ENCODE measurements around the gene PTCHD1.

Gene PTCHD1

DNA sequence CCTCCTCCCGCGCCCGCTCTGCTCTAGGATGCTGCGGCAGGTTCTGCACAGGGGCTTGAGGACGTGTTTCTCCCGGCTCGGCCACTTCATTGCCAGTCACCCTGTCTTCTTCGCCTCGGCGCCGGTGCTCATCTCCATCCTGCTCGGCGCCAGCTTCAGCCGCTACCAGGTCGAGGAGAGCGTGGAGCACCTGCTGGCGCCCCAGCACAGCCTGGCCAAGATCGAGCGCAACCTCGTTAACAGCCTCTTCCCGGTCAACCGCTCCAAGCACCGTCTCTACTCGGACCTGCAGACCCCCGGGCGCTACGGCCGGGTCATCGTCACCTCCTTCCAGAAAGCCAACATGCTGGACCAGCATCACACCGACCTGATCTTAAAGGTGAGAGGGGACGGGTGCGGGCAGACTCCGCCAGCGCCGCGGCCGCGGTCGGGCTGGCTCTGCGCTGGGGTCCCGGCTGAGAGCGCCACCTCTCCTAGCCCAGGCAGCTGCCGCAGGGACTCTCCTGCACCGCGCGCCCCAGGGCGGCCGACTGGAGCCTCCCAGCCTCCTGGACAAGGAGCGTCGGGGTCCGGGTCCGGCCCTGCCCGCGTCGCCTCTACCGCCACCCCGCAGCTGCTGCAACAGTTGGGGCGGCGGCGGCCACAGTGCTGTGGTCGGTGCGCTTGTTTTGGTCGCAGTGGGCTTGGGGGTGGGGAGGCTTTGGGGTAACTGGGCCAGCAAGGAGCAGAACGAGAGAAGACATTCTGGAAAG, at the start of gene PTCHD1:
Gene PTCHD1, plus strand, starts transcription at position 2 of the 752 bp plus-strand sequence. Its CDS starts 27 bp downstream, at position 29.
- DNase-seq (ENCODE audit: low read depth in 2 of 2): no peak

DNA sequence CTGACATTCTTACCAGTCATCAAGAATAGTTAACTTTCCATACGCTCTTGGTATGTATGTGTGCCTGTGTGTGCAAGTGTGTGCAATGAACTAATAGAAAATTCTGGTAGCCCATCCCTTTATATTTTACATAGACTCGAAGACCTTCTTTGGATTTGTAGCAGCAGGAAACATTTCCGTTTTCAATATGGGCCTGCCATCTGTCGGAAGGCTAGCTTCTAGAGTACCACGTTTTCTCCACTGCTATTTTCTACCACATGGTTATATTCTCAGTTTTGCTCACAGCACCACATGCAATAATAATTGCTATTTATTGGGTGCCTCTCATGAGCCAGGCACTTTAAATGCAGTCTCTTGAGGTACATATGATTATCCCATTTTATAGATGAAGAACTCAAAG, 47.9 kb upstream of the PTCHD1 start:
- no peak for DNase-seq (ENCODE audit: low read depth in 2 of 2)

DNA sequence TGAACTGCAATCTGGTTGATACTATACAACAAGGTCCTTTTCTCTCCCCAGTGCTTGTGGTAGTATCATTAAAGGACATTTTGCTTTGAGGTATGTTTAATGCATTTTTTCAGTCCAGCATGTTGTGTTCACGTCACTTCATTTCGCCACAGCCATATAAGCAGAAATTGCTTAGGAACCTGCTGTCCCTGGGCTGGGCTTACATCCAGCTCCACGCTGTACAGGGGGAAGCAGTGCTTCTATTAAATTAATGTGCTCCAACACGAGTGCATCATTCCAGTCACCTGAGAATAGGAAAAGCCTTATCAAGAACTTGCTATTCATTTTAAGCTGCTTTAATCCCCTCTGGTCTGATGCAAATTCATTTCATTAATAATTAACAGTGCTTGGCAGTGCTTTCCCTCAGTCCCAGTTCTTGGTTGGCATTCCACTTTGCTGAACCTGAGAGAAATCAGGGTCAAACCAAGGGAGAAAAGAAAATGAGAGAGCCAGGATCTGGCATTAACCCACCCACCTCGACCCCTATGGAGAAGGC, 47.4 kb upstream of the PTCHD1 start:
- DNase-seq (ENCODE audit: low read depth in 2 of 2): no peak

DNA sequence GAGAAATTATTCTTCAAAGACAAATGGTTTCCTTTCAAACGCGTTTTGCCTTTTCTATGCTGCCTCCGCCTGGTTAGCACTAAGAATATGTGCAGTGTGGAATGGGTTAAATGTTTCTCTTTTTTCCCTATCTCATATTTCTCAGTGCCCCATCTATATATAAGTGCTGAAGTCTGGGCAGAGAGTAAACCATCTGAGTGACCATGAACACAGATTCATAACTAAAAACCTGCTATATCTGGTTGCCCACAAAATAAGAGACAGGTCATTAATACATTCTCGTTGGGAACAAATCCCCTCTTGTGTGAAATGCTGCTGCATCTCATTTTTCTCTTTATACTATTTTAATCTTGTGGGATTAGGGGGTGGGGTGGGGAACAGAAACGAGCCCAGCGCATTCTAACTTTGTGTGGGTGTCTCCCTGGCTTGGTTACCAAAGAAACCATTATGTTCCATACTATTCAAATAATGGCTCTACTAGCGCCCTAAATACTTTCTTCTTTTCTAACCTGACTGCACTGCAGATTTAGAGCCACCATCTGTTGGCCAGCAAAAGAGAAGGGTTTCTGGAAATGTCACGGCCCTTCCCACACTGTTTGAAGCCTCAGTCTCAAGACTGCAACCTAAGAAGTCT, 42.2 kb upstream of the PTCHD1 start:
- DNase-seq (ENCODE audit: low read depth in 2 of 2): no peak

DNA sequence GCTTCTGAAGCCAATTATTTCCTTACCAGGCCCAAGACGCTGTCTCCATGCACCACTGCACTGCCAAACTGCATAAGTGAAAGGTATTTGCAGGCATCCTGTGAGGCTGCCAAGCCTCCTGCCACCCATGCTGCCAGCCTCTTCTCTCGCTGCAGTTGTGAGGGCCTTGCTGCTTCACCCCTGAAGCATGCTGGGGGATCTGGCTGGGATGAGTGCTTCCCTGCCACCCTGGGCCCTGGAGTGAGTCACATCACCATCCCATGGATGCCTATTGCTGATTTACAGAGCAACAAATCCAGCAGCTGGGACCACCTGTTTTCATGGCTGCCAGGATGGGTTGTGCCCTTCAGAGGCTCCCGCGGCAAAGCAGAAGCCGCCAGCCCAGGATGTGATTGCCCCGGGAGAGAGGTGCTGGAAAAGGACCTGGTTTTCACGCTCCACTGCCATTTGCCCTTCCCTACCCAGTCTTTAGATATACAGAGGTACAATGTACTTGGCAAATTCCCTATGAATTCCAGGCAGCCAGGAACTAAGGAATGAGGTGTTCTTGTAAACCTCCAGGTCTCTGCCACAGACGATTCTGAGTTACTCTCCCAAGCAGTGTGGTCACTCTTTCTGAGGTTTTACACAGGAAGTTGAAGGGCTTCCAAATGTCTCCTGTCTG, 41.5 kb upstream of the PTCHD1 start:
- no peak for DNase-seq (ENCODE audit: low read depth in 2 of 2)

DNA sequence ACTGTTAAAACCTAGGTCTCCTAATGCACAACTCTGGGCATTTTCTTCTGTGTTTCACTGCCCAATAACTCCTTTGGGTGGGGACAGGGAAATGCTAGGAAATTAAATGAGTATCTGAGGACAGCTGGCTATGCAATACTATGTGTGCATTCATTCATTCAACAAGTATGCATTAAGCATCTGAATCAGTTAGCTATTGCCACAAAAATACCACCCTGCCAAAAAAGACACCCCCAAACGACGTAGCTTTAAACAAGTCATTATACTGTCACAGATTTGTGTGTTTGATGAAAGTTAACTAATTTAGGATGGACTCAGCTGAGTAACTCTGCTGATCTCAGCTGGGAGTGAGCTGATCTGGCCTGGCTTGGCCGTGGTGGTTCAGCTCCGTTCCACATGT, 29.8 kb upstream of the PTCHD1 start:
- no peak for DNase-seq (ENCODE audit: low read depth in 2 of 2)

DNA sequence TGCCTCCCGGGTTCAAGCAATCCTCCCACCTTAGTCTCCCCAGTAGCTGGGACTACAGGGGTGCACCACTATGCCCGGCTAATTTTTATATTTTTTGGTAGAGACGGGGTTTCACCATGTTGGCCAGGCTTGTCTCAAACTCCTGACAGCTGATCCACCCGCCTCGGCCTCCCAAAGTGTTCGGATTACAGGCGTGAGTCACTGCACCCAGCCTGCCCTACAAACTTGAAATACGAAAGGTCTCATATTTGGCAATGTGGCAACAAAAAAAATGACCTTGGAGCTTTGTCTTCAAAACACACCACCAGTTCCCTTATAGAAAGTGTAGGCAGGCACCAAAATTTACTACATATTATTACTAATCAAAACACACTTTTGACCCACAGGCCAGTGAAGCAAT, 22.9 kb upstream of the PTCHD1 start:
- DNase-seq (ENCODE audit: low read depth in 2 of 2): no peak

DNA sequence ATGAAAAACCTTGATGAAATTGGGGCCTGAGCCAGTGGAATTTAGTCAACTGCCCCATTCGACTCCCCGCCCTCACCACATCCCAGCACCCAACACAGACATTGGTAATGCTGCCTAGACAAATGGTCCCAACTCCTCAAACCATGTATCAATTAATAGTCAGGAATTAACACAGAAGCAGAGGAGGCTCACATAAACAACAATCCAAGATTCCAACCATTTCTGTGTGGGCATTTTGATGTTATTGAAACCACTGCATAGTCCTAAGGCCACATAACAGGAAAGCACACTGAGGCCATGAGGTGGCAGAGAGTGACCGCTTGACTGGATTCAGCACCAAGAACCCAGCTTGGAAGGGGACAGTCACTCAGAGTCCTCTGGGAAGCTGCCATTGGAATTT, 22.5 kb upstream of the PTCHD1 start:
- DNase-seq (ENCODE audit: low read depth in 2 of 2): no peak

DNA sequence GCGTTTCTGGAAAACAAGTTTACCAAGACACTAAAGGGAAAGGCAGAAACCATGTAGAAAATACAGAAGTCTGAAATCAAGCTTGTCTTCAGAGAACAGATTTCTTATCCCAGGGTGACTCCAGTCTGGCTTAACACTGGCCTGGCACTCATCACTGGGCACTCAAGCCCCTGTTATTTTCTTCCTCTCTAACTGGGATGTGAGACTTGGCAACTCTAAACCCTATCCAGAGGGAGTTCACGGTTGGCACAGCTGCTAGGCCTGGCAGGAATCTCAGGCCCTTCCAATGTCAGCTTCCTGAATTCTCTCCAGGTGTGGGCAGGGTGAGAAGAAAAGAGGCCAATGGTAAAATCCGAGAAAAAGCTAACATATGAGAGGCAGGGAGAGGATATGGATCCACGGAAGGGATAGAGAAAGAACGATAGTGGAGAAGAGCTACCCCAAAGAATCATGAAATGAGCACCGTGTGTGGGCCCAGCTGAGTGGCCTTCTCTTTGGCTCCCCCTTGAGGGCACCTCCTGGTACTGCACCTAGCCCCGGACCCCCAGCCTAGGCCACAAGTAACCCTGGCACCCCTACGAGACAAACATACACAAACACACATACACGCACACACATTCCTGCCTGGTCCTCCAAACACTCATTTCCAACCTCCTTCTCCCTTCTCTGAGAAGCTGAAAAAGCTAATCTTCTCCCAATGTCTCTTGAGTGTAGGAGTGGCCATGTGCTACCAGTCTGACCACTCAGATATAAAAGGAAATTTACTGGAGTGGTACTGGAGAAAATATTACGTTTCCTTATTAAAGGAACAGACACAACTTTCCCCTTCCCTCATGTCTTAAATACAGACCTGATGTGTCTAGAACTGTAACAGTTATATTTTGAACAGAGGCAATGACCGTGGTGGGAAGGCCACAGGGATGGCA, 16.6 kb upstream of the PTCHD1 start:
- DNase-seq (ENCODE audit: low read depth in 2 of 2): no peak

DNA sequence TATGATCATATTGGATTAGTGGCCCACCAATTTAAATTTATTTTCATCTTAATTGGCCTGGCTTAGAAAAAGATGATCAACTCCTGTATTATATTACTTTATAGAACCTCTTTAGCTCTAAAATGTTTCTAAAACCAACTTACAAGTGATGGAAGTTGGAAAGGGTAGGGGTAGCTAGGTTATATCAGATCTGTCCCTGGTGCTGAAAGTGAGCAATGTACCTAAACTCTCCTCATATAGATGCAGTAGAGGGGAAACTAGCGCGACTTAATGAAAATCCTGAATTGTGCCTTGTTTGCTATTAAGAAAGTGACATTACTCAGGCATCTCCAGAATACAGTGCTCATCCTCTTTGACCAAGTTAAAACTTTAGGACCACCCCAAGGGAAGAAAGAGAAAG, 7.5 kb upstream of the PTCHD1 start:
- no peak for DNase-seq (ENCODE audit: low read depth in 2 of 2)

DNA sequence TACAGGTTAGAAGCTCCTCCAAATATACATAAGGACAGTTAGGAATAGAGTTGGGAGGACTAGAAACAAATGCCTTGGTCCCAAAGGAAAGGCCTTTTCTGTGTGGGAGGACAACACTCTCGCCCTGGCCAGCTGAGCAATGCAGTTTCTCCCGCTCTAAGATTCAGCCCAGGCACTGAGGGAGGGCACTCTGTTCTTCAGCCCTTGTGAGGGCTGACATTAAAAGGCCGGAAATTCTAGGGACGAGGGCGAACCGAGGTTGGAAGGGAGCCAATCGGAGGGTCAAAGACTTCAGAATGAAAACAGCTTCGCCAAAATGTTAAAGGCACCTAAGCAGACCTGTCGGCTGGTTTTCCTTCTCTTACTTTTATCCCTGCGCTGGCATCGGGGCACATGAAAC, 2.9 kb upstream of the PTCHD1 start:
- DNase-seq (ENCODE audit: low read depth in 2 of 2): no peak

DNA sequence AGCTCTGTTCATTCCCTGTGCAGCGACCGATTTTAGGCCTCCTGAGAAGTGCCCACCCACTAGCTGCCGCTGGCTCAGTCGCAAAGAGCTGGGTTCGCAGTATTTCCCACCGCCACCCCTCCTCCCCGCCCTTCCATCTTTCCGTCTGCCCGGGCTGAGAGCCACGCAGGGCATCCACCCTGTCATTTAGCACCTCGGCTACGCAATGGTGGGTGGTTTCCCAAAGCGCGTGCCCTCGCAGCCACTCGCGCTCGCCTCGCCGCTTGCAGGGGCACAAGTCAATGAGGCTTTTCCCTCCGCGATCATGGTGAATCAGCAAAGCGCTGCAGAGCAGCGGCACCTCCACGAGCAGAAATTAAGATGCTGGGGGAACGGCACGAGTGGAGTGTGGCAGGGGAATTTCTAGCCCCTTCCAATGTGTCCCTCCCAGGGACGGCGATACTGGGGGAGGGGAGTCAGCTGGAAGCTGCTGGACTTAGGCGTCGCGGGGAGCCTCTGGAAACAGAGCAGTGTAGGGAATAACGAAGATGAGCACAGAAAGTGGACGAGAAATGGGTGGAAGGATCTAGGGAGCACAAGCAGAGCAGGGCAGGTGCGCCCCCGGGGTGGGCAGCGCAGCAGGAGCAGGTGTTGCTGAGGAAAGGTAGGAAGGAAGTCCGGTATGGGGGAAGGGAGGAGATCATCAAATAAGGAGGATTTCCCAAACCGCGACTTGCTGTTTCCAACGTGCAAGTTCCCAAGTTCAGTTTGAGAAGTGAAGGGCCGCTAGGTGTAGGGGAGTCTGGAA, 2.4 kb upstream of the PTCHD1 start:
- DNase-seq (ENCODE audit: low read depth in 2 of 2): no peak

DNA sequence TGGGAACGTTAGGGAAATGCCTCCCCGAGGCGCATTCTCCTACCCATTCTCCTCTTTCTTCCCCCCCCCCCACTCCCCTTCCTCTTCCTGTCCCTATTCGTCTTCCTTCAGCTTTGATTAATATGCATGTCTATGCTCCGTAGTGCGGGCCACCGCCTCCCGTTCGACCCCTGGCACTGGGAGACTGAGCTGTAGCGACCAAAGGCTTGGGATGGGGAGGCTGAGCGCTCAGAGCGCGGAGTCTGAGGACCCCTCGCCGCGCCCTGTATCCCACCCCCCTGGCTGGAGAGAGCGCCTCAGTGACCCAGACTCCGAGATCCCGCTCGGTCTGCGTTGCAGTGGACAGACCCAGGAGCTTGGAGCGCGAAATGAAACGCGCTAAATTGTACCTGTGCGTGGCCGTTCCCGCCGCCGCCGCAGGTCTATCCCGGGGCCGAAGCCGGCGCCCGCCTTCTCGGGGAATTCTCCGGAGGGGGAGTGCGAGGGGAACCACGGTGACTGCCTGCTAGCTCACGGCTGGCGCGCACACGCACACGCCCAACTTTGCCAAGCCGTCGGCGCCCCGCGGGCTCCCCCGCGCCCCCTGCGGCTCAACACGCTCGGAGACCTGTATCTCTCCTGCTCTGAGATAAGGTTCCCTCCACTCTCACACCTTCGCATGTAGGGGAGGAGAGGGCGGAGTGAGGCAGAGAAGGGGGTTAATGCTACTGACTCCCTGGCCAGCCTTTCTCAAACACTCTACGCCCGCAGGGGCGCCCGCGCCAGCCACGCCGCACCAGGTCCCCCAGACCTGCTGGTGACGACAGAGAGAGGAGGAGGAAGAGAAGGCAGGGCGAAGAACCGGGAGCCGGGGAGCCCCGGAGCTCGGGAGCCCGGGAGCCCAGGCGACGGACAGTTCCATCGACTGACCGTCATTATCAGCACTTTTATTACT, 1.5 kb upstream of the PTCHD1 start:
- DNase-seq (ENCODE audit: low read depth in 2 of 2): no peak

DNA sequence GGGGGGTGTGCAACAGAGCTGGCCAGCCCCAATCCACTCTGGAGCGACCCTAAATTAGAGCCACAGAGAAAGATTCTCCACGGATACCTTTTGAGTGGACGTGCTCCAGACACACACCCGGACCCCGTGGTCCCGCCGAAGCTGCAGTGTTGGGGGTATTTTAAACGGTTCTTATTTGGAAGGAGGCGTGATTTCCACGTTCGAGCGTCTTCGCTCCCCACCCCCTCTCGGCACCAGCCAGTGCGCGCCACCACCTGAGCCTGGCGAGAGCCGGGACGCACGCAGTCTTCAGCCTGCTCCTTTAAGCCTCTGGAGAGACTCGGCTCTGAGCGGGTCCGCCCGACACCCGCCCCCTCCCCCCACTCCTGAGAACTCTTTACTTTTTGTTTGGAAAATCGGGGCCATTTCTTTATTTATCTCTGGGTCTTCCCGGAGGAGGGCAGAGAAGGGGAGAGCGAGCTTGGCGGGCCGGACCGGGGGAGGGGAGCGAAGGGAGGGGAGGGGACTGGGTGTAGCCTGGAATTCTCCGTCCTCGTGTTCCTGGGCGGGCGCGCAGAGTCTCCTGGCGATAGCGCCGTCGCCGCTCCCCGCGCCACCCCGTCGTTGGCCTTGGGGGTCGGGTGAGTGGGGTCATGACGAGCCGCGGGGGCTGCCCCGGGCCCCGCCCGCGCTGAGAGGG, 668 bp upstream of the PTCHD1 start:
- no peak for DNase-seq (ENCODE audit: low read depth in 2 of 2)

DNA sequence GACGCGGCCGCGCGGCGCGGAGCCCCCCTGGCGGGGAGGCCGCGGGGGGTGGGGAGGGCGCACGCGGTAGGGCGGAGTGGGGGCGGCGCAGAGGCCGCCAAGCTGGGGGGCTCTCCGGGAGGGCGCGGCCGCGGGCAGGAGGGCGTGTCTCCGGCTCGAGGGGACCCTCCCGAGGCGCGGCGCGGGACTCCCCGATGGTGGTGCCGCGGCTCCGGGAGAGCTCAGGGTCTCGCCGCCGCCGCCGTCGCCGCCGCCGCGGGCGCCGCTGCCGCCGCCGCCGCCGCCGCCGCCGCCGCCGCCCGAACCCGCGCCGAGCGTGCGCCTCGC, 165 bp upstream of the PTCHD1 start:
- no peak for DNase-seq (ENCODE audit: low read depth in 2 of 2)

DNA sequence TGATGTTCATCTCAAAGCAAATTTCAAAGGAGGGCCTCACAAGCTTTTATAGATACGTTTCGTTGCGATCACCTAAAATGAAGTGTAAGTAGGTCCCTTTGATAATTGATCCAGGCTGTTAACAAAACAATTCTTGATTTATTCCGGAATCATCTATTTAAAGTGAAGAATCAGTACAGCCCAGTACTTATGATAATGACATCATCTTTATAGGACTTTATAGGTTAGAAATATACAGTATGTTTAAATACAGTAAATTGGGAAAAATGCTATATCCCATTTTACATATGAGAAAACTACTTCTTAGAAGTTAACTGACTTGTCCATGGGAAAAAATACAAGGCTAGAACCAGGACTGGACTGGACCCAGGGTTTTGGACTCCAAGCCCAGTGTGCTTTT, 3.7 kb downstream of the PTCHD1 start:
- no peak for DNase-seq (ENCODE audit: low read depth in 2 of 2)

DNA sequence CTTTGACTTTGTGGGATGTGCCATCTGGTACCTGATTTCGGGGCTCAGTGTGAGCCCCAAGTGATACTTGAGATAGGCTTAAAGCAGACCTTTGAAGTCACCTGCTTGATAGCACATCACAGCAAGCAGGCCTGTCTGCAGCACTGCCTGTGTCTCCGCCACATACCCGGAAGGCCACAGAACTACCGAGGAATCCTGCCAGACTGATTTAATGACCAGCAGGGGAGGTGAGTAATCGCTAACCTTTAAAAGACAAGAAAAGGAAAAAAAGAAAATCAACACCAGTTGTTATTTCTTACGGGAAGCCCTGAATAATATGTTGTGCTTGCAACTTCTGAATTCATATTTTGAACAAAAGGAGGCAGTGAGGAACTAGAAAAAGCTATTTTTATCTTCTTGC, 6.8 kb downstream of the PTCHD1 start:
- DNase-seq (ENCODE audit: low read depth in 2 of 2): no peak

DNA sequence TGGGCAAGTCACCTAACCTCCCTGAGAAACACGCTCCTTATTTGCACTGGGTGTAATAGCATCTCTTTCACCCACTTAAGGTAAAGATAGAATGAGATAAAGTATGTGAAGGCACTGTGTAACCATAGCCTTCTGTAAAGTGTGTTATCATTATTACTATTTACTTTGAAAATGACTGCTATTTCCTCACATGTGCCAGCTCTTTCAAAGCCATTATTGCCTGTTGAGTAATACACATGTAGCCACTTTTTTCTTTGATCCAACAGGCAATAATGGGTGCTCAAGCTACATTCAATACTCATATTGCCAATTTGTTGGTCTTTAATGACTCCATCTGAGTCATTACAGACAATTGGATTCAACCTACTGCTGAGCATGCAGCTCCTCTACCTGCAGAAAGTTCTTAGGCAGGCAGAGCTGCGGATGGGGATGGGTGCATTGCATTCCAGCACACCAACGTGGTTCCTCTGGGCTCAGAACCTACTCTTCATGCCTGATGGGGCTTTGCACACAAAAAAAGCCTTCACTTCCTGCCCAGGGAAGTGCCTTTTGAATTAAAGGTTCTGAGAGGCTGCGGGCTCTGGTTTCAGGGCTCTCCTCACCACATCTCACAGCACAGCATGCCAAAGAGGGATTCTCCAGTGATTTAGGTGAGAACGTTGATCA, 9.7 kb downstream of the PTCHD1 start:
- DNase-seq (ENCODE audit: low read depth in 2 of 2): no peak

DNA sequence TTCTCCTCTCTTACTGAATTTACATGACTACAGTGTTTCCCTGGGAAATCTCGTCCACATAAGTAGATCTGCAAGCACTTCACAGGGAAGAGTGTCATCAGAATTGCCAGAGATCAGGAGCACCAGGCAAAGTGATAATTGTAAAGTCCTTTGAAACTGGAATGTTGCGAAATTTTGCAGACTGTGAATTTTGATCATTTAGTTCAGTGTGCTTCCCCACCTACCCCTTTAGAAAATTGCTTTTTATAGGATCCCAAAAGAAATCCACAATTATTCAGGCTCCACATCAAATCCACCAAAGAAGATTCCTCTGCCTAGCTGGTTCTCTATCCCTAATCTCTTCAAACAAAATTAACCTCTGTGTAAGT, 10.2 kb downstream of the PTCHD1 start:
- no peak for DNase-seq (ENCODE audit: low read depth in 2 of 2)
